Ovary (tissue), 9 donors: ENCODE measurements around the gene WDFY4. TPM values are rescaled to one million over a fixed set of nuclear protein-coding genes. Genes with fewer than 3 reads are reported as not detected.

Experiments used
- DNase-seq, 5 donors: peaks; one replicate each; pipeline ENCODE4 v3.0.0-alpha.2; 2019 to 2020
- H3K27ac ChIP-seq, 2 donors: fragments of 200-600 bp; one replicate each; pipeline versions ENCODE4 v1.5.1 to v1.8.0; 2019 to 2022
- H3K27me3 ChIP-seq: fragments of 200-600 bp; one replicate; pipeline ENCODE4 v1.8.0; 2022
- H3K36me3 ChIP-seq: fragments of 200-600 bp; sonication (generic); one replicate; pipeline ENCODE4 v1.5.1; 2019
- H3K4me1 ChIP-seq: one replicate; pipeline ENCODE4 v1.8.1; 2013; ENCODE audit warnings: mild to moderate bottlenecking, moderate library complexity; ENCODE audit not compliant: insufficient read depth
- H3K4me3 ChIP-seq: fragments of 200-600 bp; sonication (generic); one replicate; pipeline ENCODE4 v1.5.1; 2017
- H3K9me3 ChIP-seq, 2 donors: fragments of 200-600 bp in 1 of 2; sonication (generic) in 1 of 2; one replicate each; pipeline versions ENCODE4 v1.5.1 to v1.8.1; 2013 to 2019; ENCODE audit warnings: mild to moderate bottlenecking in 1 of 2, moderate library complexity in 1 of 2
- CTCF ChIP-seq, 3 donors: fragments of 450-650 bp in 2 of 3; fragments of 200-600 bp in 1 of 3; IDR thresholded peaks; one replicate each; pipeline versions ENCODE4 v1.5.1 to v1.8.0; 2016 to 2022; ENCODE audit warnings: antibody characterized with exemption in 3 of 3, mild to moderate bottlenecking in 1 of 3
- EP300 ChIP-seq: sonication (generic); formaldehyde crosslinking; IDR thresholded peaks from one replicate; pipeline ENCODE4 v1.6.1; 2017; ENCODE audit warnings: antibody characterized with exemption
- POLR2A ChIP-seq: fragments of 450-650 bp; IDR thresholded peaks from one replicate; pipeline ENCODE4 v1.6.1; 2017; ENCODE audit warnings: antibody characterized with exemption, mild to moderate bottlenecking, moderate library complexity
- WGBS, 3 donors: extraction: QIAGEN DNeasy Blood & Tissue Kit in 1 of 3; methylation state at CpG; one replicate each; pipeline versions ENCODE4 v1.1.5 to v1.1.7; 2013 to 2017; 5-methylcytosine and 5-hydroxymethylcytosine counted together
- intact Hi-C, 4 donors: fragments of 100-400 bp; cut with DNase I; formaldehyde crosslinking; loops; one replicate each; pipeline versions ENCODE4 v1.11.0 to v1.15.1; 2022 to 2023
- polyA plus RNA-seq, 2 donors: library from polyadenylated mRNA; stranded (reverse); fragments of 200-250 nt in 1 of 2; fragments of 350-450 nt in 1 of 2; fragmentation: Illumina TruSeq in 1 of 2; extraction: RNeasy Lipid Tissue Mini Kit (QIAGEN cat#74804) in 1 of 2; gene quantifications; one replicate each; pipeline ENCODE4 v1.2.3, GENCODE V29; 2013 to 2014
- total RNA-seq, 7 donors: library from RNA; depleted of rRNA in 2 of 7; stranded (reverse); fragments of >200 nt in 2 of 7; fragmentation: NEBNext Ultra II Directional in 3 of 7; extraction: Animal tissue kit (Norgen Biotek cat#: 25700) in 3 of 7; gene quantifications; one replicate each; pipeline versions ENCODE4 v1.1.0 to v1.2.4, GENCODE V29; 2016 to 2023
- donor health status: DM: no; HTN: no; CAD: no; lungs with moderate emphysema.
- donor health status: DM: no; HTN: no; CAD: no.
- donor health status: Bipolar disorder and iron deficiency.
- donor health status: DM: yes; HTN: yes; CAD: no.
- donor health status: DM: no; HTN: no; CAD: no.
- donor health status: DM: yes; HTN: yes; CAD: no.

Gene WDFY4
- total and polyA plus RNA-seq, 9 donors = 0.54 to 4.2 (median 1.7) TPM

DNA sequence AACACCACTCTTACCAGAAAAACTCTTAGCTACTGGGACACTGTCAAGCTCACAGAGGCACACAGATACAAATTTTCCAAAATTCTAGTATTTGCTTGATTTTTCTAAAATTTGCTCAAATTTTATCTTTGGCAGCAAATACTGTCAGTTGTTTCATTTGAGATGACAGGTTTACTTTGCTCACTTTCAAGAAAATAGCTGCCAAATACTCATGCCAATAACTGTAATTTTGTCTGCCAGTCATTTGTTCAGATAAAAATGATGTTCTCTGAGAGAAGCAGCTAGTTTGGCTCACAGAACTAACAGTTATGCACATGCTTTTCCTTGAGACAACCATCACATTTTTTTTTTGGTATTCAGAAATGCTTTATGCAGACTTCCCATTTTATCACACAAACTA is 172.2 kb downstream of the WDFY4 start:
- intact Hi-C loops = no loop called here
- H3K27me3 ChIP-seq = no peaks in the 10 kb centered on the region

GRCh38 chr10:48872234-48872633 is 187.6 kb downstream of the WDFY4 start:
- H3K9me3 ChIP-seq = no peaks in the 10 kb centered on the region
- intact Hi-C loops = no loop called here
- no peak for DNase-seq
- no peak overlapping the region for H3K27ac ChIP-seq
- WGBS, 3 donors = 93 to 95% (median 94%) methylated on average over 1 of the region's 1 CpG
- TF ChIP-seq POLR2A (no peak), EP300 (no peak), CTCF (IDR thresholded peaks at IDR 0.05) (no peak)
- H3K4me3 ChIP-seq = no peak overlapping the region
- H3K27me3 ChIP-seq = no peaks in the 10 kb centered on the region
- no peaks in the 10 kb centered on the region for H3K36me3 ChIP-seq
- no peaks in the 10 kb centered on the region for H3K4me1 ChIP-seq

More for the DNA sequence above, 172.2 kb downstream of the WDFY4 start:
- no peak for DNase-seq
- no peak overlapping the region for H3K4me3 ChIP-seq
- TF ChIP-seq POLR2A (no peak), CTCF (IDR thresholded peaks at IDR 0.05) (no peak), EP300 (no peak)
- H3K4me1 ChIP-seq = no peaks in the 10 kb centered on the region
- no peak overlapping the region for H3K27ac ChIP-seq
- no peaks in the 10 kb centered on the region for H3K36me3 ChIP-seq
- no peaks in the 10 kb centered on the region for H3K9me3 ChIP-seq

- H3K9me3 ChIP-seq = no peaks in the 10 kb centered on the region
- no peak for DNase-seq
- H3K27ac ChIP-seq = no peak overlapping the region
- WGBS, 3 donors = 92 to 97% (median 92%) methylated on average over 3 of the region's 3 CpGs
- intact Hi-C loops = no loop called here
- TF ChIP-seq CTCF (IDR thresholded peaks at IDR 0.05) (no peak), EP300 (no peak), POLR2A (no peak)
- no peaks in the 10 kb centered on the region for H3K4me1 ChIP-seq
- no peaks in the 10 kb centered on the region for H3K27me3 ChIP-seq
- H3K4me3 ChIP-seq = no peak overlapping the region
- no peaks in the 10 kb centered on the region for H3K36me3 ChIP-seq
Observed at GRCh38 chr10:48878091-48878490, 193.4 kb downstream of the WDFY4 start.

DNA sequence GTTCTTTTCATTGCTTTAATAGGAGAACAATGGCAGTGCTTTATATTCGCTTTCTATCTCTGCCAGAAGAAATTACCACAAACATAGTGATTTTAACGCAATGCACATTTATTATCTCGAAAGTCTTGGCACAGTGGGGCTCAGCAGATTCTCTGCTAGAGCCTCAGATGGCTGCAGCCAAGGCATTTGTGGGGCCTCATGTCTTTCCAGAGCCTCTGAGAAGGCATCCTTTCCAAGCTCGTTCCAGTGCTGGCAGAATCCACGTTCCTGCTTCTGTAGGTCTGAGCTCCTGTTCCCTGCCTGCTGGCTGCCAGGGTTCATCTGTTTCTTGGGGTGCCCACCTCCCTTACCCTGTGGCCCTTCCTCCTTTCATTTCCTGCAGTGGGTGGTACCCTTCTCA is 194.8 kb downstream of the WDFY4 start:
- intact Hi-C loops = no loop called here
- 64 to 79% (median 77%) methylated on average over 5 of the region's 5 CpGs for WGBS, 3 donors
- TF ChIP-seq EP300 (no peak), POLR2A (no peak), CTCF (IDR thresholded peaks at IDR 0.05) (no peak)
- H3K27me3 ChIP-seq = no peaks in the 10 kb centered on the region
- no peak overlapping the region for H3K27ac ChIP-seq
- H3K9me3 ChIP-seq = no peaks in the 10 kb centered on the region
- H3K4me3 ChIP-seq = no peak overlapping the region
- no peak for DNase-seq
- H3K36me3 ChIP-seq = no peaks in the 10 kb centered on the region
- H3K4me1 ChIP-seq = no peaks in the 10 kb centered on the region
